Kidney (tissue), 14 donors: ENCODE data around the gene GRAMD1A. TPM values are rescaled to one million over a fixed set of nuclear protein-coding genes. Genes with fewer than 3 reads are reported as not detected.

Experiments
- DNase-seq, 5 donors: peaks; one replicate each; pipeline ENCODE4 v3.0.0-alpha.2; 2013 to 2020
- FAIRE-seq: peaks from 2 replicates; lab custom pipeline; 2012; peaks lifted over from hg19 to GRCh38; lab: Jason Lieb, UNC
- H3K27ac ChIP-seq, 2 donors: one replicate each; pipeline ENCODE4 v1.7.0; 2013; ENCODE audit warnings: low read depth in 2 of 2, low read length in 2 of 2, inconsistent platforms in 1 of 2
- H3K27me3 ChIP-seq: one replicate; pipeline ENCODE4 v1.7.1; 2013; ENCODE audit warnings: low read length, inconsistent platforms; ENCODE audit not compliant: control insufficient read depth, insufficient read depth
- H3K36me3 ChIP-seq, 3 donors: one replicate each; pipeline versions ENCODE4 v1.7.0 to v1.7.1; 2013; ENCODE audit warnings: low read length in 3 of 3, control low read depth in 1 of 3, inconsistent platforms in 1 of 3; ENCODE audit not compliant: insufficient read depth in 3 of 3, control insufficient read depth in 2 of 3
- H3K4me1 ChIP-seq, 3 donors: one replicate each; pipeline versions ENCODE4 v1.7.0 to v1.7.1; 2013; ENCODE audit warnings: low read length in 3 of 3, inconsistent platforms in 1 of 3, low read depth in 1 of 3; ENCODE audit not compliant: control insufficient read depth in 2 of 3, insufficient read depth in 2 of 3
- H3K4me3 ChIP-seq, 3 donors: one replicate each; pipeline versions ENCODE4 v1.7.0 to v1.8.1; 2013; ENCODE audit warnings: low read length in 3 of 3, control low read depth in 1 of 3, inconsistent platforms in 1 of 3
- H3K9ac ChIP-seq, 3 donors: one replicate each; pipeline versions ENCODE4 v1.7.0 to v1.7.1; 2013; ENCODE audit warnings: low read length in 3 of 3, control low read depth in 1 of 3, inconsistent platforms in 1 of 3
- H3K9me3 ChIP-seq, 3 donors: one replicate each; pipeline versions ENCODE4 v1.7.0 to v1.7.1; 2013; ENCODE audit warnings: low read length in 3 of 3, control low read depth in 1 of 3, inconsistent platforms in 1 of 3; ENCODE audit not compliant: control insufficient read depth in 2 of 3, insufficient read depth in 1 of 3
- intact Hi-C: fragments of 100-400 bp; cut with DNase I; formaldehyde crosslinking; loops from one replicate; pipeline ENCODE4 v1.11.1; 2022
- polyA plus RNA-seq: library from polyadenylated mRNA; stranded (reverse); fragments of 350-450 nt; fragmentation: Illumina TruSeq; extraction: RNeasy Lipid Tissue Mini Kit (QIAGEN cat#74804); gene quantifications from one replicate; pipeline ENCODE4 v1.2.3, GENCODE V29; 2014; ENCODE audit warnings: low read depth, low replicate concordance; ENCODE audit not compliant: insufficient read depth
- total RNA-seq: library from RNA; stranded (reverse); fragmentation: NEBNext Ultra II Directional; extraction: Animal tissue kit (Norgen Biotek cat#: 25700); gene quantifications from one replicate; pipeline ENCODE4 v1.2.1, GENCODE V29; 2021
- TF ChIP-seq, protein P1 (sequence below): IDR thresholded peaks from 3 replicates; pipeline ENCODE4 v1.5.1; 2012; ENCODE audit warnings: mild to moderate bottlenecking, moderate library complexity, borderline replicate concordance; ENCODE audit not compliant: insufficient read depth; ENCODE audit errors: extremely low read depth
- donor health status: control.
- donor health status: control.
- donor health status: control.
- donor health status: control.
- donor health status: control.
- donor health status: DM: yes; HTN: yes; CAD: no.
- donor health status: Normal renal cell carcinoma (clear cell type).

The GRAMD1A gene
- total and polyA plus RNA-seq, 2 donors from 2014 or later: 29.8 to 87.3 TPM

DNA sequence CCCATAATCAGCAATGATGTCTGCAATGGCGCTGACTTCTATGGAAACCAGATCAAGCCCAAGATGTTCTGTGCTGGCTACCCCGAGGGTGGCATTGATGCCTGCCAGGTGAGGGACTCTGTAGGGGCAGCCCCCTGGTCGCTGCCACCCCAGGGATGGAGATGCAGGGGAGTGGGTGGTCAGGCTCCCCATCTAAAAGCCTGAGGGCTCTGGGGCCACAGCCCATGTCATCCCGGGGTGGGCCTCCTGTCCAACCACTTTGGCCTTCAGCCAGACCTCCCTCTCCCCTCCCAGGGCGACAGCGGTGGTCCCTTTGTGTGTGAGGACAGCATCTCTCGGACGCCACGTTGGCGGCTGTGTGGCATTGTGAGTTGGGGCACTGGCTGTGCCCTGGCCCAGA, 65.5 kb downstream of the GRAMD1A start:
- DNase-seq (peak in 1 of 5 donors; percentile 47), FAIRE-seq (no peak)
- Histone ChIP-seq H3K9ac (no peak overlapping the region), H3K27ac (no peak overlapping the region), H3K4me3 (no peak overlapping the region), H3K9me3 (peaks cover 0 to 2% (median 2%) of the 10 kb centered on the region in 3 donors), H3K36me3 (peaks cover 0 to 5% (median 0%) of the 10 kb centered on the region in 3 donors), H3K27me3 (no peaks in the 10 kb centered on the region), H3K4me1 (peaks cover 0 to 3% (median 0%) of the 10 kb centered on the region in 3 donors)
- intact Hi-C loops: no loop called here
- TF ChIP-seq, protein P1, sequence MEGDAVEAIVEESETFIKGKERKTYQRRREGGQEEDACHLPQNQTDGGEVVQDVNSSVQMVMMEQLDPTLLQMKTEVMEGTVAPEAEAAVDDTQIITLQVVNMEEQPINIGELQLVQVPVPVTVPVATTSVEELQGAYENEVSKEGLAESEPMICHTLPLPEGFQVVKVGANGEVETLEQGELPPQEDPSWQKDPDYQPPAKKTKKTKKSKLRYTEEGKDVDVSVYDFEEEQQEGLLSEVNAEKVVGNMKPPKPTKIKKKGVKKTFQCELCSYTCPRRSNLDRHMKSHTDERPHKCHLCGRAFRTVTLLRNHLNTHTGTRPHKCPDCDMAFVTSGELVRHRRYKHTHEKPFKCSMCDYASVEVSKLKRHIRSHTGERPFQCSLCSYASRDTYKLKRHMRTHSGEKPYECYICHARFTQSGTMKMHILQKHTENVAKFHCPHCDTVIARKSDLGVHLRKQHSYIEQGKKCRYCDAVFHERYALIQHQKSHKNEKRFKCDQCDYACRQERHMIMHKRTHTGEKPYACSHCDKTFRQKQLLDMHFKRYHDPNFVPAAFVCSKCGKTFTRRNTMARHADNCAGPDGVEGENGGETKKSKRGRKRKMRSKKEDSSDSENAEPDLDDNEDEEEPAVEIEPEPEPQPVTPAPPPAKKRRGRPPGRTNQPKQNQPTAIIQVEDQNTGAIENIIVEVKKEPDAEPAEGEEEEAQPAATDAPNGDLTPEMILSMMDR: no peak

DNA sequence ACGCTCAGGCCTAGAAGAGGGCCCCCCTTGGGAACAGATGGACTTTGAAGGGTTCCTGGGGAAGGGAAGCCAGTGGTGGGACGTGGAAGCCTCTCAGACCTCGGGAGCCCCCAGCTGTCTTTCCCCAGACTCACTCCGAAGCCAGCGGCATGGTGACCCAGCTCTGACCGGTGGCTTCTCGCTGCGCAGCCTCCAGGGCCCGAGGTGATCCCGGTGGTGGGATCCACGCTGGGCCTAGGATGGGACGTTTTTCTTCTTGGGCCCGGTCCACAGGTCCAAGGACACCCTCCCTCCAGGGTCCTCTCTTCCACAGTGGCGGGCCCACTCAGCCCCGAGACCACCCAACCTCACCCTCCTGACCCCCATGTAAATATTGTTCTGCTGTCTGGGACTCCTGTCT, 66.0 kb downstream of the GRAMD1A start:
- intact Hi-C loops: no loop called here
- FAIRE-seq: no peak
- Histone ChIP-seq H3K36me3 (peaks cover 0 to 5% (median 0%) of the 10 kb centered on the region in 3 donors), H3K9me3 (peaks cover 0 to 4% (median 3%) of the 10 kb centered on the region in 3 donors), H3K27me3 (no peaks in the 10 kb centered on the region), H3K27ac (no peak overlapping the region), H3K4me1 (peaks cover 0 to 3% (median 0%) of the 10 kb centered on the region in 3 donors), H3K9ac (no peak overlapping the region), H3K4me3 (no peak overlapping the region)
- TF ChIP-seq, protein P1: no peak
- DNase-seq: peak in 1 of 5 donors; percentile 41

DNA sequence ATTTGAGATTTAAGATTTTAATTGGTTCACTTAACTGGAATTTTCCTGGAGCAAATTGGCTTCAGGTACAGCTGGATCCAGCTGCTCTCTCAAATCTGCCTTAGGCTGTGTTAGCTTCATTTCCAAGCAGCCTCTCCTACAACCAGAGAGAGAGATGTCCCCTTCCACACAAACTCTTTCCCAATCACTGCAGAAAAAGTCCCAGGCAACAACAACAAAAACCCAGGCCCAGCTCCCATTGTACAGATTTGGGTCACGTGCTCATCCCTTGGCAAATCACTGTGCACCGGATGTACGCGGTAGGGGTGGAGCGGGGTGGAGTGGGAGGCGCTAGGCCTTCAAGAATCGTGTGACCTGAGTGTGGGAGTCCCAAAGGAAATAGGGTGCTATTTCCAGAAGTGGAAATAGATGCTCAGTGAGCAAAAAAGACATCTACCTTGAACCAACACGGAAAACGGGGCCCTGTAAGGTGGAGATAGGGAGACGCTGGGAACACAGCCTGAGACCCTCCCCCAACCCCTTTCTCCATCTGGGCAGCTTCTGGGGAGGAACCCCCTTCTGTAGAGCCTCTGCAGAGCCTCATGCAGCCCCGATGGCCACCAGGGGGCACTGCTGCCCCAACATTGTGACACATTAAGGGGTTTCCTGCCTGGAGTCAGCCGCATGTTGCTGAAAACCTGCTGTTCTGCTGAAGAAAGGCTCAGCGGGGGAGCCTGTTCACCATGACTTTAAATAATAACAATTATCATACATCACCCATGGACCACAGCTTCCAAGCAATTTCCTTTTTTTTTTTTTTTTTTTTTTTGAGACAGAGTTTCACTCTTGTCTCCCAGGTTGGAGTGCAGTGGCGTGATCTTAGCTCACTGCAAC, 66.8 kb downstream of the GRAMD1A start:
- peaks cover 0 to 3% (median 0%) of the 10 kb centered on the region in 3 donors for H3K4me1 ChIP-seq
- H3K27me3 ChIP-seq: no peaks in the 10 kb centered on the region
- H3K27ac ChIP-seq: no peak overlapping the region
- H3K4me3 ChIP-seq: no peak overlapping the region
- intact Hi-C loops: no loop called here
- peaks cover 0 to 4% (median 3%) of the 10 kb centered on the region in 3 donors for H3K9me3 ChIP-seq
- no peak overlapping the region for H3K9ac ChIP-seq
- TF ChIP-seq, protein P1: peak; percentile 83
- DNase-seq (peak; percentile 90 to 94 (median 92)), FAIRE-seq (no peak)
- H3K36me3 ChIP-seq: peaks cover 0 to 5% (median 0%) of the 10 kb centered on the region in 3 donors
